Measurements from ENCODE around the gene GNG7. TPM values are rescaled to one million over a fixed set of nuclear protein-coding genes. Genes with fewer than 3 reads are reported as not detected.
"Not testable (repeated sequence)": the region's sequence is repeated elsewhere in the genome, so short reads cannot be mapped to it uniquely, and the experiment has no call there.

Gene GNG7
- total RNA-seq, 1 donor from 2014 or later = 0.13 TPM

DNA sequence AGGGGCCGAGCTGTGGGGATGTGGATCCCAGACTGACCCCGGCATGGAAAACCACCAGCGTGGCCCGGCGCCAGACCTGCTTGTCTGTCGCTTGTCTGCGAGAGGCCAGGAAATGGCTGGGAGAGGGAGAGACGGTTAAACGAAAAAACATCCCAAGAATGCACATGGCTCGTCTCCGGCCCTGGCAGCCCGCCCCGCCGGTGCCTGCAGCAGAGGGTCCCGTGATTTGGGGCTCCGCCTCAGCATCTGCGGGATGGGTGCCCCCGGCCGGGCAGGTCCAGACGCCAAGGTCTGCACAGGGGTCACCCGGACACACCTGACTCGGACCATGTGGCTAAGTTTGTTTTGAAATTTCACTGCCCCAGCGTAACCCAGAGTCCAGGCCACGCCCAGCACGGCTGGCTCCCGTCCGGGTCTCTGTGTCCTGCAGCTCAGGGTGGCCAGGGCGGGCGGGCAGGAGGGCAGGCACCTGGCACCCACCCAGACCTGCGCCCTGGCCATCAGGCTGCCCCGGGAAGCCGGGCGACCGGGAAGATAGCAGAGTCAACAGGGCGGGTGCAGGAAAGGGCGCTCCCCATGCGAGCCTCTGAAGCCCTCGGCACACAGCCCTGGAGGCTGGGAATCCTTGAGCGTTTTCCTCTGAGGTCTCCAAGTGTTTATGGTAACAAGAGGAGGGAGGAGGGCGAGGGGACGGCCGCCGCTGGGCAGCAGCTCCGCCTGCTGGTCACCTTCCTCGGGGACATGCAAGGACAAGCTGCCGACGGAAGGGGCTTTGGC, 123.4 kb downstream of the GNG7 start:
- Mint-ChIP-seq H3K4me3 (peak overlapping the region; percentile 33), H3K4me1 (ENCODE audit: low read depth) (peaks cover 6% of the 10 kb centered on the region), H3K27me3 (ENCODE audit: insufficient read depth) (peaks cover 5% of the 10 kb centered on the region), H3K27ac (no peak overlapping the region), H3K36me3 (ENCODE audit: low read depth) (no peaks in the 10 kb centered on the region), H3K9me3 (peaks cover 11% of the 10 kb centered on the region)
- intact Hi-C loops (cut with micrococcal nuclease) = loop anchor here (1.0 to 2.0 kb wide), 3 partner anchors 20 to 105 kb away; no protein-coding TSS in a partner anchor
- DNase-seq (ENCODE audit: low spot score) = peak; percentile 53

DNA sequence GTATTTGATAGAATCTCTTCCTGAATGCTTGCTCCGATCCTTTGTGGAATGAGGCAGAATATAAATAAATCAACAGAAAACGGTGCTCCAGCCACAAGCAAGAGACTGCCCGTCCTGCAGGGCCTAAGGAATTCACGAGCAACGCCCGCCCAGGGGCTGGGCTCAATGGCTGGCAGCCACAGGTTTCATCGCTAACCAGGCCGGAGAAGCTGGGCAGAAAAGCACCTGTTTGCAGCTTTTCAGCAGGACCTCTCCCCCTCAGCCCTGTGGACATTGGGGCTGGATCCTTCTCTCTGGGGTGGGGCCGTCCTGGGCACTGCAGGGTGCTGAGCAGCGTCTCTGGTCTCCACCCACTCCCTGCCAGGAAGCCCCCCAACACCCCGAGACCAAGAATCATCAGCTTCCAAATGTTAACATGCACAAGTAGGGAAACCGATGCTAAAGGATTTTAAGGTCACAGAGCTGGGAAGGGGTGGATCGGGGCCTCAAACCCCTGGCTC, 124.1 kb downstream of the GNG7 start:
- intact Hi-C loops (cut with micrococcal nuclease) = loop anchor here (2.0 kb wide), 2 partner anchors 20 to 32 kb away; no protein-coding TSS in a partner anchor
- peaks cover 3% of the 10 kb centered on the region for H3K27me3 Mint-ChIP-seq (ENCODE audit: insufficient read depth)
- H3K27ac Mint-ChIP-seq = no peak overlapping the region
- no peak overlapping the region for H3K4me3 Mint-ChIP-seq
- H3K9me3 Mint-ChIP-seq = peaks cover 6% of the 10 kb centered on the region
- DNase-seq (ENCODE audit: low spot score) = no peak
- peaks cover 6% of the 10 kb centered on the region for H3K4me1 Mint-ChIP-seq (ENCODE audit: low read depth)
- no peaks in the 10 kb centered on the region for H3K36me3 Mint-ChIP-seq (ENCODE audit: low read depth)

DNA sequence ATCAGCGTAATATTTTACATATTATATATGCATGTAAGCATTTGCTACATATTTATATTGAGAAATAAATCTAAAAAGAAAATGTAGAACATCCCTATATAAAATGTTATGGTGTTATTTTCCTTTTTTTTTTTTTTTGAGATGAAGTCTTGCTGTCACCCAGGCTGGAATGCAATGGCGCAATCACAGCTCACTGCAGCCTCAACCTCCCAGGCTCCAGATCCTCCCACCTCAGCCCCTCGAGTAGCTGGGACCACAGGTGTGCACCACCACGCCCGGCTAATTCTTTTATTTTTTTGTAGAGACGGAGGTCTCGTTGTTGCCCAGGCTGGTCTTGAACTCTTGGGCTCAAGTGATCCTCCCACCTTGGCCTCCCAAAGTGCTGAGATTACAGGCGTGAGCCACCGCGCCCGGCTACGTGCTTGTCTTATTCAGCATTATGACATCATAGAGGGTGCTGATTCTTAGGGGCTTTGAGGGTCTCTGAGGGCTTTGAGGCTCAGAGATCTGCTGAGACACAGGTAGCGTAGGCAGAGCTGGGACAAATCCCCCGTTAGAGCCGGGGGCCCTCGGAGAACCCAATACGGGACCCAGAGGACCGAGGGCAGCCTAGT, 124.7 kb downstream of the GNG7 start:
- Mint-ChIP-seq H3K4me3 (no peak overlapping the region), H3K9me3 (peaks cover 6% of the 10 kb centered on the region), H3K27me3 (ENCODE audit: insufficient read depth) (peaks cover 5% of the 10 kb centered on the region), H3K36me3 (ENCODE audit: low read depth) (no peaks in the 10 kb centered on the region), H3K27ac (no peak overlapping the region), H3K4me1 (ENCODE audit: low read depth) (peaks cover 6% of the 10 kb centered on the region)
- DNase-seq (ENCODE audit: low spot score) = no peak
- intact Hi-C loops (cut with micrococcal nuclease) = loop anchor here (2.0 kb wide), 2 partner anchors 21 to 33 kb away; no protein-coding TSS in a partner anchor

DNA sequence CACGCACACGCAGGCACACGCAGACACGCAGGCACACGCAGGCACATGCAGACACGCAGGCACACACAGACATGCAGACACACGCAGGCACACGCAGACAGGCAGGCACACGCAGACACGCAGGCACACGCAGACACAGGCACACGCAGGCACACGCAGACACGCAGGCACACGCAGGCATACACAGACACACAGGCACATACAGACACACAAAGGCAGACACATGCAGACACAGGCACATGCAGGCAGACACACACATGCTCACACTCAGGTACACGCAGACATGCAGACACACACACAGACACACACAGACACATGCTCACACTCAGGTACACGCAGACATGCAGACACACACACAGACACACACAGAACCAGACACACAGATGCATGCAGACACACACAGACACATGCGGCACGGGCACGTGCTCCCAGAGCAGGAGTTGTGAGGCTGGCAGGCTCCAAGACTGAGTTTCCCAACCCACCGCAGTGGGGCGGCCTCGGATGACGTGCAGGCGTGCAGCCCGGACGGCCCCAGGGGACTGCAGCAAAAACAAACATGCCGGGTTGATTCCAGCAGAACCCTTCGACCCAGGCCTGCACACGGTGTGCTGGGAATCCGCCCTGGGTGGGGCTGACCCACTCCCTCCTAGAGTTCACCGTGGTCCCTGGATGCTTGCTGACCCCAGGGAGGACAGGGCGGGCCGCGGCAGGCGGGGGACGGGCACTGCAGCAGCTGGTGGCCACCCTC, 126.6 kb downstream of the GNG7 start:
- peaks cover 6% of the 10 kb centered on the region for H3K4me1 Mint-ChIP-seq (ENCODE audit: low read depth)
- H3K9me3 Mint-ChIP-seq = no peaks in the 10 kb centered on the region
- no peak for DNase-seq (ENCODE audit: low spot score)
- no peak overlapping the region for H3K4me3 Mint-ChIP-seq
- H3K27ac Mint-ChIP-seq = no peak overlapping the region
- intact Hi-C loops (cut with micrococcal nuclease) = no loop called here
- H3K27me3 Mint-ChIP-seq (ENCODE audit: insufficient read depth) = peaks cover 2% of the 10 kb centered on the region
- no peaks in the 10 kb centered on the region for H3K36me3 Mint-ChIP-seq (ENCODE audit: low read depth)

DNA sequence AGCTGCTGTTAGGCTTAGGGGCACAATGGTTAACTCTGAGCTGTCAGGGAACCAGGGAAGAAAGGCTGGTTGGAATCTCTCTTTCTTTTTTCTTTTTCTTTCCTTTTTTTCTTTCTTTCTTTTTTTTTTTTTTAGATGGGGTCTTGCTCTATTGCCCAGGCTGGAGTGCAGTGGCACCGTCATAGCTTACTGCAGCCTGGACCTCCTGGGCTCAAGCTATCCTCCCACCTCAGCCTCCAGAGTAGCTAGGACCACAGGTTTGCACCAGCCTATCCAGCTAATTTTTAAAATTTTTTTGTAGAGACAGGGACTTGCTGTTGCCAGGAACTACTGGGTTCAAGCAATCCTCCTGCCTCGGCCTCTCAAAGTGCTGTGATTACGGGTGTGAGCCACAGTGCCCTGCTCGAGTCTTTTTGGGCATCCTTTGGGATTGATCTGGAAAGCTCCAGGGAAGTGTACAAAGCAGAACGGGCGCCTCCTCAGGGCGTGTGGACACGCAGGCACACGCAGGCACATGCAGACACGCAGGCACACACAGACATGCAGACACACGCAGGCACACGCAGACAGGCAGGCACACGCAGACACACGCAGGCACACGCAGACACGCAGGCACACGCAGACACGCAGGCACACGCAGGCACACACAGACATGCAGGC, 127.4 kb downstream of the GNG7 start:
- DNase-seq (ENCODE audit: low spot score) = no peak
- H3K36me3 Mint-ChIP-seq (ENCODE audit: low read depth) = peaks cover under 1% of the 10 kb centered on the region

DNA sequence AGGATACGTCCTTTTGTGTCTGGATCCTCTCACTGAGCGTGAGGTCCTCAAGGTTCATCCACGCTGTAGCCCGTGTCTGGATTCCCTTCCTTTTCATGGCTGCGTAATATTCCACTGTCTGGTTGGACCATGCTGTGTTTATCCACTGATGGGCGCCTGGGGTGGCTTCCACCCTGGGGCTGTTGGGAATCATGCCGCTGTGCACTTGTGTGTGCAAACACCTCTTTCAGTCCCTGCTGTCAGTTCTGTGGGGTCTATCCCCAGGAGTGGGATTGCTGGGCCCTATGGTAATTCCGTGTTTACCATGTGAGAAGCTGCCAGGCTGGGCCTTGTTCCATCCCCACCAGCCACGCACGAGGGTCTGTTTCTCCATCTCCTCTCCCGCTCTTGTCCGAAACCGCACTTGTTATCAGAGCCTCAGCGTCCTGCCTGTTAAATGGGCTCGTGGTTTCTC, 128.0 kb downstream of the GNG7 start:
- H3K4me3 Mint-ChIP-seq = no peak overlapping the region

More for the DNA sequence above, 127.4 kb downstream of the GNG7 start:
- Mint-ChIP-seq H3K27ac (no peak overlapping the region), H3K27me3 (ENCODE audit: insufficient read depth) (peaks cover 2% of the 10 kb centered on the region), H3K4me3 (no peak overlapping the region), H3K4me1 (ENCODE audit: low read depth) (peaks cover 6% of the 10 kb centered on the region), H3K9me3 (peaks cover 3% of the 10 kb centered on the region)
- intact Hi-C loops (cut with micrococcal nuclease) = no loop called here

DNA sequence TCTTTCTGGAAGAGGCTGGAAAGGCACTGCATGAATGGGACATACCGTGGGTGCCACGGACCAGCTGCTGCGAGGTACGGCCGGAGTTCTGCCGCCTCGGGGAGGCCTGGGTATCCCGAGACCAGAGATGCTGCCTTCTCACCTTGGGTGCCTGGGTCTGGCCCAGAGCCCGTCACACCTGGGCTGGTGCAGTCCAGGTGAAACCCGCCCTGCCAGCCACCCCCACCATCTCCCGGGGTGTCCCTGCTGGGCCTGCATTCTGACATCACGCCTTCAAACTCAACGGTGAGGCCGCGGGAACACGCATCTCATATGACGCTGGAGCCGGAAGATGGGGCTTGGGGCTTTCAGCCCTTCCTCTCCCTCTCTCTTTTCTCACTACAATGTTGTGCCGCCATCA, 128.6 kb downstream of the GNG7 start:
- peaks cover 6% of the 10 kb centered on the region for H3K4me1 Mint-ChIP-seq (ENCODE audit: low read depth)
- no peak overlapping the region for H3K4me3 Mint-ChIP-seq
- no peak overlapping the region for H3K27ac Mint-ChIP-seq
- H3K36me3 Mint-ChIP-seq (ENCODE audit: low read depth) = peaks cover 1% of the 10 kb centered on the region
- DNase-seq (ENCODE audit: low spot score) = no peak
- peaks cover 5% of the 10 kb centered on the region for H3K9me3 Mint-ChIP-seq
- peaks cover 2% of the 10 kb centered on the region for H3K27me3 Mint-ChIP-seq (ENCODE audit: insufficient read depth)
- intact Hi-C loops (cut with micrococcal nuclease) = no loop called here

More for the DNA sequence above, 128.0 kb downstream of the GNG7 start:
- no peak for DNase-seq (ENCODE audit: low spot score)
- H3K4me1 Mint-ChIP-seq (ENCODE audit: low read depth) = peaks cover 6% of the 10 kb centered on the region
- peaks cover 2% of the 10 kb centered on the region for H3K27me3 Mint-ChIP-seq (ENCODE audit: insufficient read depth)
- H3K27ac Mint-ChIP-seq = no peak overlapping the region
- intact Hi-C loops (cut with micrococcal nuclease) = no loop called here
- peaks cover 5% of the 10 kb centered on the region for H3K9me3 Mint-ChIP-seq
- peaks cover 1% of the 10 kb centered on the region for H3K36me3 Mint-ChIP-seq (ENCODE audit: low read depth)

DNA sequence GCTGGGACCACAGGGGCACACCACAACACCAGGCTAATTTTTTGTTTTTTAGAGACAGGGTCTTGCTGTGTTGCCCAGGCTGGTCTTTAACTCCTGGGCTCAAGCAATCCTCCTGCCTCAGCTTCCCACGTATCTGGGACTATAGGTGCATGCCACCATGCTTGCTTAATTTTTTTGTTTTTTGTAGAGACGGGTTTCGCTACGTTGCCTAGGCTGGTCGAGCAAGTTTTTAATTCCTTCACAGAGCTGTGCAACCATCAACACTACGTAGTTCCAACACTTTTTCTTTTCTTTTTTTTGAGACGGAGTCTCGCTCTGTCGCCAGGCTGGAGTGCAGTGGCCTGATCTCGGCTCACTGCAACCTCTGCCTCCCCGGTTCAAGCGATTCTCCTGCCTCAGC, 130.3 kb downstream of the GNG7 start:
- intact Hi-C loops (cut with micrococcal nuclease); H3K27ac Mint-ChIP-seq; DNase-seq (ENCODE audit: low spot score): not testable (repeated sequence)

DNA sequence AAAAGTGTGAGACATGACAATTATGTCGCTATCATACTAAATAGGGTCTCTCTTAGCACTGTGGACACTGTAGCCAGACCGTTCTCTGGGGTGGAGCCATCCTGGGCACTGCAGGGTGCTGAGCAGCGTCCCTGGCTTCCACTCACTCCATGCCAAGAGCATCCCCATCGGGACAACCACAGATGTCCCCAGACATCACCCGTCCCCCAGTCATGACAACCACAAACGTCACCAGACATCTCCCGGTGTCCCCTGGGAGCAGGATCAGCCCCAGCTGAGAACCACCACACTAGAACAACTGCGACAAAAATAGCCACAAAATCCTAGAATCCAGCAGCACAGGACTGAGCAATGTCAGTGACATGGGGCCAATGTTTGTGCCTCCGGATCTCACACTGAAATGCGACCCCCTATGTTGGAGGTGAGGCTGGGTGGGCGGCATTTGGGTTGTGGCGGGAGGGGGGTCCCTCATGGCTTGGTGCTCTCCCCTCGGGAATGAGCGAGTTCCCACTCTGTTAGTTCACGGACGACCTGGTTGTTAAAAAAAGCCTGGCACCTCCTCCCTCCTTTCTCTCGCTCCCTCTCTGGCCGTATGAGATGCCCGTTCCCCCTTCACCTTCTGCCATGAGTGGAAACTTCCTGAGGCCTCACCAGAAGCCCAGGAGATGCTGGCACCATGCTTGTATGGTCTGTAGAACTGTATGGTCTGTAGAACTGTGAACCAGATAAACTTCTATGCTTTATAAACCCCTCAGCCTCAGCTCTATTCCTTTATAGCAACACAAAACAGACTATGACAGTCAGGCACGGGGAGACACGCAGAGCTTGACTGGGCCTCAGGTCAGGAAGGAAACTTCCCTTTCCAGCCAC, 132.7 kb downstream of the GNG7 start:
- no peak overlapping the region for H3K4me3 Mint-ChIP-seq
- no peak for DNase-seq (ENCODE audit: low spot score)
- H3K27me3 Mint-ChIP-seq (ENCODE audit: insufficient read depth) = peaks cover 2% of the 10 kb centered on the region
- H3K27ac Mint-ChIP-seq = no peak overlapping the region
- peaks cover 5% of the 10 kb centered on the region for H3K9me3 Mint-ChIP-seq
- H3K4me1 Mint-ChIP-seq (ENCODE audit: low read depth) = peaks cover 14% of the 10 kb centered on the region
- peaks cover 1% of the 10 kb centered on the region for H3K36me3 Mint-ChIP-seq (ENCODE audit: low read depth)
- intact Hi-C loops (cut with micrococcal nuclease) = no loop called here

More for the DNA sequence above, 130.3 kb downstream of the GNG7 start:
- H3K4me3 Mint-ChIP-seq; H3K27me3 Mint-ChIP-seq (ENCODE audit: insufficient read depth); H3K36me3 Mint-ChIP-seq (ENCODE audit: low read depth); H3K9me3 Mint-ChIP-seq: not testable (repeated sequence)
- H3K4me1 Mint-ChIP-seq (ENCODE audit: low read depth) = peaks cover 11% of the 10 kb centered on the region

DNA sequence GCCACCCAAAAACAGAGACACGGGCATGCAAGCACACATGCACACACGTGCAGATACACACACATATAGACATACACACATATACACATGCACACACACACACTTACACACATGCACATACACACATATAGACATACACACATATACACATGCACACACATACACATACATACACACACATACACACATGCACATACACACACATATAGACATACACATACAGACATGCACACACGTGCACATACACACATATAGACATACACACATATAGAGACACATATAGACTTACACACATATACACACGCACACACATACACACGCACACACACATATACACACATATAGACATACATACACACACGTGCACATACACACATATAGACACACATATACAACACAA, 134.5 kb downstream of the GNG7 start:
- H3K27ac Mint-ChIP-seq = peak overlapping the region; percentile 36
- H3K27me3 Mint-ChIP-seq (ENCODE audit: insufficient read depth) = no peaks in the 10 kb centered on the region
- peaks cover 1% of the 10 kb centered on the region for H3K36me3 Mint-ChIP-seq (ENCODE audit: low read depth)
- no peak for DNase-seq (ENCODE audit: low spot score)
- H3K4me3 Mint-ChIP-seq = no peak overlapping the region
- peaks cover 5% of the 10 kb centered on the region for H3K9me3 Mint-ChIP-seq
- peaks cover 31% of the 10 kb centered on the region for H3K4me1 Mint-ChIP-seq (ENCODE audit: low read depth)
- intact Hi-C loops (cut with micrococcal nuclease) = no loop called here

DNA sequence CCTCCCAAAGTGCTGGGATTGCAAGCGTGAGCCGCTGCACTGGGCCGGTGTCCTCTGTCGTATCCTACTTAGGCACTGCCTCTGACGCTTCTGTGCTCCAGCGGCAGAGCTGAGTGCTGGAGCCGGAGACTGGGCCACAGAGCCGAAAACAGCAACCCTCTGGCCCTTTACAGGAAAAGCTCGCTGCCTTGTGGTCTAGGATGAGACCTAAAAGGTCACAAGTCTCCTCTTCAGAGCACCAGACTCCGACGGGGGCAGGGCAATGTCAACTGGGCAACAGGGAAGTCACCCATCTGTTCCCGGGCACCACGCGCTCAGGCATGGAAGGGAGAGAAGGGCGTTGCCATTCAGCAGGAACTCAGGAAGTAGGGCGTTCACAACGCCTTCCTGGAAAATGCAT, 134.9 kb downstream of the GNG7 start:
- intact Hi-C loops (cut with micrococcal nuclease) = no loop called here
- no peak for DNase-seq (ENCODE audit: low spot score)
- no peaks in the 10 kb centered on the region for H3K27me3 Mint-ChIP-seq (ENCODE audit: insufficient read depth)
- H3K4me1 Mint-ChIP-seq (ENCODE audit: low read depth) = peaks cover 34% of the 10 kb centered on the region
- peak overlapping the region; percentile 36 for H3K27ac Mint-ChIP-seq
- H3K4me3 Mint-ChIP-seq = peak overlapping the region; percentile 3
- peaks cover 1% of the 10 kb centered on the region for H3K36me3 Mint-ChIP-seq (ENCODE audit: low read depth)
- H3K9me3 Mint-ChIP-seq = peaks cover 5% of the 10 kb centered on the region
